ENCODE measurements around the gene ASS1. TPM values are rescaled to one million over a fixed set of nuclear protein-coding genes. Genes with fewer than 3 reads are reported as not detected.

Gene ASS1
- total RNA-seq, 4 donors from 2014 or later = 78.4 to 156 (median 105) TPM

DNA sequence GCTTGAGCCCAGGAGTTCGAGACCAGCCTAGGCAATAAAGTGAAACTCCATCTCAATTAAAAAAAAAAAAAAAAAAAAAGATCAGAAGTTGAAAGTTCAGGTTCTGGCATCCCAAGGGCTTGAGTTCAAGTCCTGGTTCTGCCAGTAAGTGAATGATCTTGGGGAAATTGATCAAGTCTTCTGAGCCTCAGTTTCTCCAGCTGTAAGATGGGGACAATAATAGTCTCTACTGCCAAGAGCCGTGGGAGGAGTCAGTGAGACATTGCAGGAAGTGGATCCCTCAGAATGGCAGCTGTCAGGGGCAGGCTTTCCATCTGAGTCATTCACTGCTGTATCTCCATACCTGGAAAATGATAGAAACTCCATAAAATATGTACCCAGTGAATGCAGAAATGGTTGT is 96.8 kb downstream of the ASS1 start:
- Histone ChIP-seq H3K27ac (no peak overlapping the region), H3K4me1 (no peaks in the 10 kb centered on the region), H3K27me3 (no peaks in the 10 kb centered on the region), H3K9me3 (no peaks in the 10 kb centered on the region), H3K36me3 (no peaks in the 10 kb centered on the region), H3K4me3 (no peak overlapping the region)
- no peak for DNase-seq
- no peak for TF ChIP-seq POLR2A (IDR thresholded peaks at IDR 0.05)
- TF ChIP-seq, protein P1, sequence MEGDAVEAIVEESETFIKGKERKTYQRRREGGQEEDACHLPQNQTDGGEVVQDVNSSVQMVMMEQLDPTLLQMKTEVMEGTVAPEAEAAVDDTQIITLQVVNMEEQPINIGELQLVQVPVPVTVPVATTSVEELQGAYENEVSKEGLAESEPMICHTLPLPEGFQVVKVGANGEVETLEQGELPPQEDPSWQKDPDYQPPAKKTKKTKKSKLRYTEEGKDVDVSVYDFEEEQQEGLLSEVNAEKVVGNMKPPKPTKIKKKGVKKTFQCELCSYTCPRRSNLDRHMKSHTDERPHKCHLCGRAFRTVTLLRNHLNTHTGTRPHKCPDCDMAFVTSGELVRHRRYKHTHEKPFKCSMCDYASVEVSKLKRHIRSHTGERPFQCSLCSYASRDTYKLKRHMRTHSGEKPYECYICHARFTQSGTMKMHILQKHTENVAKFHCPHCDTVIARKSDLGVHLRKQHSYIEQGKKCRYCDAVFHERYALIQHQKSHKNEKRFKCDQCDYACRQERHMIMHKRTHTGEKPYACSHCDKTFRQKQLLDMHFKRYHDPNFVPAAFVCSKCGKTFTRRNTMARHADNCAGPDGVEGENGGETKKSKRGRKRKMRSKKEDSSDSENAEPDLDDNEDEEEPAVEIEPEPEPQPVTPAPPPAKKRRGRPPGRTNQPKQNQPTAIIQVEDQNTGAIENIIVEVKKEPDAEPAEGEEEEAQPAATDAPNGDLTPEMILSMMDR (IDR thresholded peaks at IDR 0.05) = no peak
- intact Hi-C loops (cut with DNase I; ENCODE audit: low total_unique reads) = no loop called here

DNA sequence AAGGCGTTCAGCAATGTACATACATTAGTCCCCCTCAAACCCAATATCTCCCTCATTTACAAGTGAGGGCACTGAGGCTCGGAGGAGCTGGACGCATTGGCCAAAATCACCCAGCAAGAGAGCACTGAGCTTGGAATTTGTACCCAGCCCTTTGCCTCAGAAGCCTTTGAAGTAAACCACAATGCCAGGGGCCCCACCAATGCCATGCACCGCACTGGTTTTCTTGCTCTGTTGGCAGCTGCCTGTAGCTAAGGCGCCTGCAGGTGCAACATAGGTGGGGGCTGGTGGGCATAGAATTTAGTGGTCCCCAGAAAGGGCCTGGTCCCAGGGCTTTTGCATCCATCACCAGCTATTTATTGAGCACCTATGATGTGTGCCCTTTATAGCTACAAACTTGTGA is 97.3 kb downstream of the ASS1 start:
- Histone ChIP-seq H3K27ac (no peak overlapping the region), H3K4me3 (no peak overlapping the region), H3K36me3 (no peaks in the 10 kb centered on the region), H3K4me1 (no peaks in the 10 kb centered on the region), H3K27me3 (no peaks in the 10 kb centered on the region), H3K9me3 (no peaks in the 10 kb centered on the region)
- TF ChIP-seq, protein P1 (IDR thresholded peaks at IDR 0.05) = no peak
- TF ChIP-seq POLR2A (IDR thresholded peaks at IDR 0.05) = no peak
- no peak for DNase-seq
- intact Hi-C loops (cut with DNase I; ENCODE audit: low total_unique reads) = no loop called here

DNA sequence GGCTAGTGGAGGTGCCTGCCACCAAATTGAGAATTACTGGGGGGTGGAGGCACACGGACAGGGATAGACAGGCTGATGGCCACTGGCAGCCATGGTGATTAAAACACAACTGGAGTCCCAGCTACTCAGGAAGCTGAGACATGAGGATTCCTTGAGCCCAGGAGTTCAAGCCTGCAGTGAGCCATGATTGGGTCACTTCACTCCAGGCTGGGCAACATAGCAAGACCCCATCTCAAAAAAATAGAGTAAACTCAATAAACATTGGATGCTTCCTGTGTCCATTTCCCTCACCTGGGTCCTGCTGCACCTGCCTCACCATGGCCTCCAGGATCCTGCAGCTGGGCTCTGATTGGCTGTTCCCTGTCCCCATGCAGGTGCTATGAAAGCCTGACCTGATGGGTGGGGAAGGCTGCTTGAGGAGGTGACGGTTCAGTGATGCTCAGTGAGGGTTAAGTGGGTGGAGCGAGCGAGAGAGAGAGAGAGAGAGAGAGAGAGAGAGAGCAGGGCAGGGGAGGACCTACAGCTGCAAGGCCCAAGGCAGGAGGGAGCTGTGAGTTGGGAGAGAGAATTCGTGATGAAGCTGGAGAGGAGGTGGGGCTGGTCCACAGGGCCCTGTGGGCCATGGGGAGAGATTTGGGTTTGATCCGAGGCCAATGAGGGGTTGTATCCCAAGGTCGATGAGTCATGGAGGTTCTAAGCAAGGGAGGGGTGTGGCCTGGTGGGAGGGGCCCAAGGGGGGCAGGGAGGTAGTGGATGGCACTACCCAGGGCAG is 97.9 kb downstream of the ASS1 start:
- DNase-seq = no peak
- intact Hi-C loops (cut with DNase I; ENCODE audit: low total_unique reads) = no loop called here
- H3K27me3 ChIP-seq = no peaks in the 10 kb centered on the region
- TF ChIP-seq, protein P1 (IDR thresholded peaks at IDR 0.05) = no peak
- no peak for TF ChIP-seq POLR2A (IDR thresholded peaks at IDR 0.05)
- no peak overlapping the region for H3K4me3 ChIP-seq
- H3K4me1 ChIP-seq = no peaks in the 10 kb centered on the region
- H3K9me3 ChIP-seq = no peaks in the 10 kb centered on the region
- H3K36me3 ChIP-seq = no peaks in the 10 kb centered on the region
- no peak overlapping the region for H3K27ac ChIP-seq

DNA sequence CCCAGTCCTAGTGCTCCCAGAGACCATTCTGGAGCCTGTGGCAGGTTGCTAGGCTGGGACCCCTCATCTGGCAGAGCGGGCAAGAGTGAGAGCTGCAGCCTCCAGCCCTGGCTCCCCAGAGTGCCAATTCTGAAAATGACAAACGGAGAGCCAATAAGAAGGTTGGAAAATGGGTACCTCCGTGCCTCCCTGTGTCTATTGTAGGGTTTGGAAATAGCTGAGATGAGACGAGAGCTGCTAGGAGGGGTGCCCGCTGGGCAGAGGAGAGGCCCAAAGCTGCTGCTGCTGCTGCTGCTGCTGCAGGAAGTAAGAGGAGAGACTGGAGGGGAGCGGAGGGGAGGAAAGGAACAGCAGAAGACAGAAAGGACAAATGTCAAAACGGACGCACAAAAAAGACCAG is 98.6 kb downstream of the ASS1 start:
- Histone ChIP-seq H3K9me3 (no peaks in the 10 kb centered on the region), H3K27me3 (no peaks in the 10 kb centered on the region), H3K4me1 (no peaks in the 10 kb centered on the region), H3K27ac (no peak overlapping the region), H3K4me3 (no peak overlapping the region), H3K36me3 (no peaks in the 10 kb centered on the region)
- intact Hi-C loops (cut with DNase I; ENCODE audit: low total_unique reads) = no loop called here
- TF ChIP-seq POLR2A (IDR thresholded peaks at IDR 0.05) = no peak
- TF ChIP-seq, protein P1 (IDR thresholded peaks at IDR 0.05) = no peak
- no peak for DNase-seq

DNA sequence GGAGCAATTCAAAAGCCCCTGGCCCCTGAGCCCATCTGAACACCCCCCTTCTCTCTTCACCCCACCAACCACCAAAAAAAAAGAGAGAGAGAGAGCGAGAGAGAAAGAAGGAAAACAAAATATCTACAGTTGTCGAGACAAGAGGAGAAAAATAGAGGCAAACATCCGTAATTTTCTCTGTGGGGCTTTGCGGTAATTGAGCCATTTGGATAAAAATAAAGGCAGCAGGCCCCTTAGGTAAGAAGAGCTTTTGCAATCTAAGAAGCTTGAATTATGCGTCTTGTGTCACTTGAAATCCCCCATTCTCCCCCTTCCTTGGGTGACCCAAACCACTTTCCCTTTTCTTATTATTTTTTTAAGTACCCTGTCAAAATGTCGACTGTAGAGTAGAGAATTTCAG is 99.1 kb downstream of the ASS1 start:
- no peaks in the 10 kb centered on the region for H3K36me3 ChIP-seq
- TF ChIP-seq, protein P1 (IDR thresholded peaks at IDR 0.05) = no peak
- no peak for TF ChIP-seq POLR2A (IDR thresholded peaks at IDR 0.05)
- intact Hi-C loops (cut with DNase I; ENCODE audit: low total_unique reads) = no loop called here
- no peak for DNase-seq
- H3K4me3 ChIP-seq = no peak overlapping the region
- no peaks in the 10 kb centered on the region for H3K27me3 ChIP-seq
- H3K9me3 ChIP-seq = no peaks in the 10 kb centered on the region
- H3K4me1 ChIP-seq = no peaks in the 10 kb centered on the region
- H3K27ac ChIP-seq = no peak overlapping the region

Measured in uterus (tissue), 4 donors.